ENCODE measurements around the gene KHDRBS2. TPM values are rescaled to one million over a fixed set of nuclear protein-coding genes. Genes with fewer than 3 reads are reported as not detected.
A peak's percentile ranks its signal among the peaks of the same experiment; 100 is the strongest.

Gene KHDRBS2
- total RNA-seq, 1 donor from 2014 or later, result not detected

DNA sequence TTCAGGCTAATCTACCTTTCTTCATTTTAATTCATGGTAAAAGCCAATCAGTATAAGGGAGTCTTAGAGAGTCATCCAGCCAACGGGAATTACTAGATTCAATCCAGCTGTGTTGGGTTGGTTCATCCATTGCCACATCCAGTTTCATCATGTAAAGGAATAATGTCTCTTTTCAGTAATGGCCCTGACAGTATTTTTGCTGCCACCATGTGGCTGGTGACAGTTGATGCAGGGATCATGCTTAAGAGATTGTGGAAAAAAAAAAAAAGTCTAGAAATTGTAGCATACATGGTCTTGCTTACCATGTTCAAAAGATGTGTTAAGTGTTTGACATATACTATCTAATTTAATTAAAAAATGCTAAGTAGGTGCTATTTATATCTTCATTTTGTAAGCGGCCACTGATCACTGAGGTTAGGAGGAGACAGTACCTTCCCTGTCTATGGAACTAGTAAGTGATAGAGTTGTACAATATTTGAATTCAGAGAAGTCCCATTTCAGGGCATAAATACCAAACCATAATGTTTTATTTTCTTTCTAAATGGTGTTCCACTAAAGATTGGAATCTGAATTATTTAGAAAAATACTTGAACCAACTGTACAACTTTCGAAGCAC, 135.9 kb downstream of the KHDRBS2 start:
- H3K4me3 ChIP-seq (ENCODE audit: low read depth, low read length), result no peak overlapping the region
- DNase-seq (ENCODE audit: low read depth), result peak; percentile 4
- TF ChIP-seq, protein P1, sequence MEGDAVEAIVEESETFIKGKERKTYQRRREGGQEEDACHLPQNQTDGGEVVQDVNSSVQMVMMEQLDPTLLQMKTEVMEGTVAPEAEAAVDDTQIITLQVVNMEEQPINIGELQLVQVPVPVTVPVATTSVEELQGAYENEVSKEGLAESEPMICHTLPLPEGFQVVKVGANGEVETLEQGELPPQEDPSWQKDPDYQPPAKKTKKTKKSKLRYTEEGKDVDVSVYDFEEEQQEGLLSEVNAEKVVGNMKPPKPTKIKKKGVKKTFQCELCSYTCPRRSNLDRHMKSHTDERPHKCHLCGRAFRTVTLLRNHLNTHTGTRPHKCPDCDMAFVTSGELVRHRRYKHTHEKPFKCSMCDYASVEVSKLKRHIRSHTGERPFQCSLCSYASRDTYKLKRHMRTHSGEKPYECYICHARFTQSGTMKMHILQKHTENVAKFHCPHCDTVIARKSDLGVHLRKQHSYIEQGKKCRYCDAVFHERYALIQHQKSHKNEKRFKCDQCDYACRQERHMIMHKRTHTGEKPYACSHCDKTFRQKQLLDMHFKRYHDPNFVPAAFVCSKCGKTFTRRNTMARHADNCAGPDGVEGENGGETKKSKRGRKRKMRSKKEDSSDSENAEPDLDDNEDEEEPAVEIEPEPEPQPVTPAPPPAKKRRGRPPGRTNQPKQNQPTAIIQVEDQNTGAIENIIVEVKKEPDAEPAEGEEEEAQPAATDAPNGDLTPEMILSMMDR (conservative IDR thresholded peaks at IDR 0.05; ENCODE audit: low read depth, low read length), result peak; percentile 73

- no peak for DNase-seq (ENCODE audit: low read depth)
- no peak overlapping the region for H3K4me3 ChIP-seq (ENCODE audit: low read depth, low read length)
- TF ChIP-seq, protein P1 (conservative IDR thresholded peaks at IDR 0.05; ENCODE audit: low read depth, low read length), result no peak
Observed at GRCh38 chr6:62146954-62147853, 138.8 kb downstream of the KHDRBS2 start.

DNA sequence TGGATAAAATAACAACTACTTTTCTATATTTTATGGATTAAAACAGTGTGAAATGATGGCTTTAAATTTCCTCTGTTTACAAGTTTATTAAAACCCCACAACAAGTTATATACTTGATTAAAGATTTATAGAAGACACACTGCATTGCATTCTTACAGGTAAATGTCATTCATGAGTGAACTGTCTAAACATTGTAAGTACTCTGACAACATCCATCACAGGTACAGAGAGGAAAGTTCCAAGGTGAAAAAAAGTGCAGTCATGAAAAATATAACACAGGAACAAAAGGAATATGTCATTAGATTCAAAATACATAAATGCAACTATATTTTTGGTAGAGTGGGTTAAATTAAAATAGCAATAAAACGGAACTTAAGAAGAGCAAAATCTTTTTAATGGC, 156.9 kb downstream of the KHDRBS2 start:
- DNase-seq (ENCODE audit: low read depth), result no peak
- H3K4me3 ChIP-seq (ENCODE audit: low read depth, low read length), result no peak overlapping the region
- TF ChIP-seq, protein P1 (conservative IDR thresholded peaks at IDR 0.05; ENCODE audit: low read depth, low read length), result no peak

- no peak for DNase-seq (ENCODE audit: low read depth)
- no peak overlapping the region for H3K4me3 ChIP-seq (ENCODE audit: low read depth, low read length)
- TF ChIP-seq, protein P1 (conservative IDR thresholded peaks at IDR 0.05; ENCODE audit: low read depth, low read length), result no peak
Observed at GRCh38 chr6:62119401-62119800, 166.6 kb downstream of the KHDRBS2 start.

- no peak overlapping the region for H3K4me3 ChIP-seq (ENCODE audit: low read depth, low read length)
- TF ChIP-seq, protein P1 (conservative IDR thresholded peaks at IDR 0.05; ENCODE audit: low read depth, low read length), result no peak
- DNase-seq (ENCODE audit: low read depth), result no peak
Observed at GRCh38 chr6:62103186-62103859, 182.7 kb downstream of the KHDRBS2 start.

DNA sequence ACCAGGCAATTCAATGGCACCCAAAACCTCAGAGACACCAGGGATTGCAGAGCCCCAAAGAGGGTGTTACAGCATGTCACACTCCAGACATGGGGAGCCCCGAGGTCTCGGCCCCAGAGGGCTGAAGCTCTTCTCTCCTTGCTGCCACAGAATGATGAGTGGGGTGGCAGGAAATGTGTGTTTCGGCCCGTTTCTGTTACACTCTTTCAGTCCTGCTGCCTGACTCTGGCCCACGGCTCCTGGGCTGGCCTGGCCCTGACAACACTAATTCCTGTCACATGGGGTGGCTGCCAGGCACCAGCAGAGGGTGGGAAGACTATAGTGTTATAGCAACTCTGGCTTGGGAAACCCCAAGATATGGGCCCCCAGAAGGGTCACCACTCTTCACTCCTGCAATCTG, 183.6 kb downstream of the KHDRBS2 start:
- DNase-seq (ENCODE audit: low read depth), result no peak
- H3K4me3 ChIP-seq (ENCODE audit: low read depth, low read length), result no peak overlapping the region
- TF ChIP-seq, protein P1 (conservative IDR thresholded peaks at IDR 0.05; ENCODE audit: low read depth, low read length), result no peak

Data from epithelial cell of proximal tubule (primary cell).